ENCODE measurements around the gene DYNLRB1. TPM values are rescaled to one million over a fixed set of nuclear protein-coding genes. Genes with fewer than 3 reads are reported as not detected.

Gene DYNLRB1
- total and polyA plus RNA-seq, 2 donors (not counting 1 experiment from before 2014, with no cell fraction given), result 55.3 to 120 TPM

DNA sequence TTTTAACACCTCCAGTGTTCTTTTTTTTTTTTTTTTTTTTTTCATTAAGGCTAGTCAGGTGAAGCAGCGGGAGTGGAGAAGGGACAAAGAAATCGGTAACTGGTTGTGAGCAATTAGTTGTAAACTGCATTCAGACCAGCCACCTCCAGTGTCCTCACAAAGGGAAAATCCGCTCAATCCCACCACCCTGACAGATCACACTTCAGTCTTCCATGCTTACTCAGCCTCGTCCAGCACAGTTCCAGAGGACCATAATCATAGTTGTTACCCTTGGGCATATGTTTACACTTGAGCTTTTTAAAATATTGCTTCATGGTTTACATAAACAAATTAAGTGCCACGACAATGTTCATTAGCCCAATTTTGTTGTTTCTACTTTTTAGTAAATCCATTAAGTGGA is 10.2 kb downstream of the DYNLRB1 start:
- TF ChIP-seq, protein P1, sequence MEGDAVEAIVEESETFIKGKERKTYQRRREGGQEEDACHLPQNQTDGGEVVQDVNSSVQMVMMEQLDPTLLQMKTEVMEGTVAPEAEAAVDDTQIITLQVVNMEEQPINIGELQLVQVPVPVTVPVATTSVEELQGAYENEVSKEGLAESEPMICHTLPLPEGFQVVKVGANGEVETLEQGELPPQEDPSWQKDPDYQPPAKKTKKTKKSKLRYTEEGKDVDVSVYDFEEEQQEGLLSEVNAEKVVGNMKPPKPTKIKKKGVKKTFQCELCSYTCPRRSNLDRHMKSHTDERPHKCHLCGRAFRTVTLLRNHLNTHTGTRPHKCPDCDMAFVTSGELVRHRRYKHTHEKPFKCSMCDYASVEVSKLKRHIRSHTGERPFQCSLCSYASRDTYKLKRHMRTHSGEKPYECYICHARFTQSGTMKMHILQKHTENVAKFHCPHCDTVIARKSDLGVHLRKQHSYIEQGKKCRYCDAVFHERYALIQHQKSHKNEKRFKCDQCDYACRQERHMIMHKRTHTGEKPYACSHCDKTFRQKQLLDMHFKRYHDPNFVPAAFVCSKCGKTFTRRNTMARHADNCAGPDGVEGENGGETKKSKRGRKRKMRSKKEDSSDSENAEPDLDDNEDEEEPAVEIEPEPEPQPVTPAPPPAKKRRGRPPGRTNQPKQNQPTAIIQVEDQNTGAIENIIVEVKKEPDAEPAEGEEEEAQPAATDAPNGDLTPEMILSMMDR (IDR thresholded peaks at IDR 0.05), result no peak
- TF ChIP-seq EZH2 (IDR thresholded peaks at IDR 0.05; ENCODE audit: borderline replicate concordance, insufficient read depth, low read depth, low read length, poor library complexity, severe bottlenecking), result no peak
- Mint-ChIP-seq H3K4me3 (no peak overlapping the region), H3K27ac (no peak overlapping the region), H3K27me3 (no peaks in the 10 kb centered on the region), H3K9me3 (ENCODE audit: insufficient read depth) (no peaks in the 10 kb centered on the region), H3K4me1 (peaks cover 20% of the 10 kb centered on the region)
- Histone ChIP-seq H3K36me3 (replicated peaks in 1 of 2; ENCODE audit: control extremely low read depth in 1 of 2, control insufficient read depth in 1 of 2, extremely low read depth in 1 of 2, insufficient read depth in 2 of 2, low read length in 1 of 2) (peaks cover 5 to 67% of the 10 kb centered on the region in 2 experiments), H3K27me3 (replicated peaks in 1 of 4; ENCODE audit: control extremely low read depth in 1 of 4, control insufficient read depth in 3 of 4, insufficient read depth in 4 of 4, low read length in 3 of 4) (no peaks in the 10 kb centered on the region), H3K4me2 (replicated peaks; ENCODE audit: low read depth, low read length, poor library complexity, severe bottlenecking) (no peak overlapping the region), H3K4me1 (ENCODE audit: control insufficient read depth in 2 of 2, insufficient read depth in 2 of 2, low read length in 2 of 2) (peaks cover 0 to 6% of the 10 kb centered on the region in 2 donors), H4K20me1 (ENCODE audit: control insufficient read depth, insufficient read depth, low read length, poor library complexity, severe bottlenecking) (peaks cover 76% of the 10 kb centered on the region), H3K27ac (ENCODE audit: low read length in 2 of 2) (no peak overlapping the region), H2AFZ (ENCODE audit: insufficient read depth, low read depth, low read length, poor library complexity, severe bottlenecking) (no peak overlapping the region), H3K9me3 (ENCODE audit: control extremely low read depth in 1 of 3, control insufficient read depth in 2 of 3, insufficient read depth in 1 of 3, low read length in 2 of 3) (no peaks in the 10 kb centered on the region), H3K4me3 (ENCODE audit: control extremely low read depth in 1 of 5, extremely low read depth in 1 of 5, insufficient read depth in 1 of 5, low read depth in 2 of 5, low read length in 4 of 5) (no peak overlapping the region), H3K9ac (ENCODE audit: low read length) (no peak overlapping the region), H3K79me2 (ENCODE audit: control insufficient read depth, insufficient read depth, low read length) (peaks cover 74% of the 10 kb centered on the region)
- DNase-seq (no peak), ATAC-seq (ENCODE audit: low read depth) (no peak)
- ChIA-PET CTCF (interaction anchor here (0.9 to 1.5 kb wide), 3 partner anchors 12 to 243 kb away, joined by 3 to 4 read pairs (median 3); no protein-coding TSS in a partner anchor), POLR2A (no interaction called here)
- intact Hi-C loops (cut with micrococcal nuclease), result no loop called here
- 100% methylated on average over 1 of the region's 5 CpGs for WGBS (ENCODE audit: insufficient coverage)

- no peak for DNase-seq
- Histone ChIP-seq H3K4me1 (ENCODE audit: control insufficient read depth in 2 of 2, insufficient read depth in 2 of 2, low read length in 2 of 2) (peaks cover 0 to 6% of the 10 kb centered on the region in 2 donors), H3K27me3 (replicated peaks in 1 of 4; ENCODE audit: control extremely low read depth in 1 of 4, control insufficient read depth in 3 of 4, insufficient read depth in 4 of 4, low read length in 3 of 4) (no peaks in the 10 kb centered on the region), H3K36me3 (replicated peaks in 1 of 2; ENCODE audit: control extremely low read depth in 1 of 2, control insufficient read depth in 1 of 2, extremely low read depth in 1 of 2, insufficient read depth in 2 of 2, low read length in 1 of 2) (peaks cover 3 to 72% of the 10 kb centered on the region in 2 experiments), H3K9ac (ENCODE audit: low read length) (no peak overlapping the region), H3K4me2 (replicated peaks; ENCODE audit: low read depth, low read length, poor library complexity, severe bottlenecking) (no peak overlapping the region), H3K79me2 (ENCODE audit: control insufficient read depth, insufficient read depth, low read length) (peaks cover 68% of the 10 kb centered on the region), H3K27ac (ENCODE audit: low read length in 2 of 2) (no peak overlapping the region), H3K9me3 (ENCODE audit: control extremely low read depth in 1 of 3, control insufficient read depth in 2 of 3, insufficient read depth in 1 of 3, low read length in 2 of 3) (no peaks in the 10 kb centered on the region), H3K4me3 (ENCODE audit: control extremely low read depth in 1 of 5, extremely low read depth in 1 of 5, insufficient read depth in 1 of 5, low read depth in 2 of 5, low read length in 4 of 5) (no peak overlapping the region), H2AFZ (ENCODE audit: insufficient read depth, low read depth, low read length, poor library complexity, severe bottlenecking) (no peak overlapping the region), H4K20me1 (ENCODE audit: control insufficient read depth, insufficient read depth, low read length, poor library complexity, severe bottlenecking) (peaks cover 76% of the 10 kb centered on the region)
- Mint-ChIP-seq H3K4me3 (no peak overlapping the region), H3K27me3 (no peaks in the 10 kb centered on the region), H3K4me1 (peaks cover 18% of the 10 kb centered on the region), H3K9me3 (ENCODE audit: insufficient read depth) (no peaks in the 10 kb centered on the region), H3K27ac (no peak overlapping the region)
- TF ChIP-seq, protein P1 (IDR thresholded peaks at IDR 0.05), result no peak
- TF ChIP-seq EZH2 (IDR thresholded peaks at IDR 0.05; ENCODE audit: borderline replicate concordance, insufficient read depth, low read depth, low read length, poor library complexity, severe bottlenecking), result no peak
- no peak for ATAC-seq (ENCODE audit: low read depth)
- intact Hi-C loops (cut with micrococcal nuclease), result no loop called here
- WGBS (ENCODE audit: insufficient coverage), result 100% methylated on average over 7 of the region's 10 CpGs
- ChIA-PET POLR2A (interaction anchor here (0.5 kb wide), 1 partner anchor 153 kb away, joined by 3 read pairs; no protein-coding TSS in a partner anchor), CTCF (interaction anchor here (0.6 to 1.5 kb wide), 4 partner anchors 11 to 243 kb away, joined by 3 to 4 read pairs (median 3); no protein-coding TSS in a partner anchor)
Observed at GRCh38 chr20:34527016-34527415, 10.8 kb downstream of the DYNLRB1 start.

Data from B cell (primary cell).